OCI-LY3 (cell line): Measurements from ENCODE around the gene PSMD11.

Experiments
- H2AFZ ChIP-seq: fragments of 200-600, 300-600 bp; shearing (Covaris generic); 2 replicates; pipeline ENCODE4 v1.6.0; 2014; ENCODE audit warnings: antibody characterized with exemption, low read depth, low read length
- H3K27ac ChIP-seq: fragments of 200-600, 300-600 bp; sonication (generic); 2 replicates; pipeline ENCODE4 v1.5.1; 2014; ENCODE audit warnings: mild to moderate bottlenecking, low read length, moderate library complexity, mixed read lengths
- H3K27me3 ChIP-seq: fragments of 200-600, 300-600 bp; sonication (generic); 2 replicates; pipeline ENCODE4 v1.6.1; 2014; ENCODE audit warnings: low read depth, low read length, mixed read lengths
- H3K36me3 ChIP-seq: fragments of 200-600, 300-600 bp; sonication (generic); replicated peaks from 2 replicates; pipeline ENCODE3; 2014; ENCODE audit warnings: low read depth, low read length, mixed read lengths
- H3K4me1 ChIP-seq: fragments of 300-600, 200-600 bp; sonication (generic); 2 replicates; pipeline ENCODE4 v1.6.1; 2014; ENCODE audit warnings: low read length, mixed read lengths
- H3K4me2 ChIP-seq: fragments of 200-600, 300-600 bp; sonication (generic); 2 replicates; pipeline ENCODE4 v1.6.1; 2014; ENCODE audit warnings: low read length, mixed read lengths
- H3K4me3 ChIP-seq: fragments of 300-600, 200-600 bp; sonication (generic); 2 replicates; pipeline ENCODE4 v1.5.1; 2014; ENCODE audit warnings: antibody characterized with exemption, mild to moderate bottlenecking, low read length, moderate library complexity
- H3K79me2 ChIP-seq: fragments of 300-600, 200-600 bp; shearing (Covaris generic); 2 replicates; pipeline ENCODE4 v1.6.1; 2014; ENCODE audit warnings: mild to moderate bottlenecking, low read length, mixed read lengths
- H3K9ac ChIP-seq: fragments of 300-600, 200-600 bp; shearing (Covaris generic); 2 replicates; pipeline ENCODE4 v1.6.0; 2014; ENCODE audit warnings: mild to moderate bottlenecking, low read length, moderate library complexity
- H3K9me3 ChIP-seq: fragments of 200-600, 300-600 bp; shearing (Covaris generic); 2 replicates; pipeline ENCODE4 v1.6.1; 2014; ENCODE audit warnings: low read length, mixed read lengths; ENCODE audit not compliant: insufficient read depth
- H4K20me1 ChIP-seq: fragments of 200-600, 300-600 bp; sonication (generic); 2 replicates; pipeline ENCODE4 v1.6.1; 2016; ENCODE audit warnings: low read length, mixed read lengths; ENCODE audit not compliant: insufficient read depth
- EZH2phosphoT487 ChIP-seq: fragments of 200-600 bp; shearing (Covaris generic); IDR thresholded peaks from 2 replicates; pipeline ENCODE4 v1.6.1; 2018; ENCODE audit warnings: antibody characterized with exemption, mixed run types, low read depth
- TF ChIP-seq, protein P1 (sequence below): fragments of 200-600, 300-600 bp; sonication (generic); IDR thresholded peaks from 2 replicates; pipeline ENCODE4 v1.5.1; 2014; ENCODE audit warnings: antibody characterized with exemption, low read length, low read depth

PSMD11 gene

DNA sequence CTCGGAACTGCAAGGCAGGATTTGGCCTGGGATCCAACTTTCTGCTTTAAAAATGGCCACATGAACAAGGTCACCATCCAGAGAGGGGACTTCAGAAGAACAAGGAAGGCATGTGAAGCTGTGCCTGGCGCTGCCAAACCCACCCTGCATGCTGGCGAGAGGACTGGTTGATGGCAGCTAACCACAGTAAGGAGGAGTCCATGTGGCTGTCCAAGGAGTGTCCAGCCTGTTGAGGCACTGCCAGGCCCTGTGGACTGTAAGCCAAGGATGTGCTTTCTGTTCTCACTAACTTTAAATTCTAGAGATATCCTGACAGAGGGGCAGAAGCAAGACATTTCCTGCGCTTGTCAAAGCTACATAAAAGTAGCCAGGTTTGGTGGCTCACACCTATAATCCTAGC, 82.8 kb downstream of the PSMD11 start:
- no peaks in the 10 kb centered on the region for H3K9me3 ChIP-seq
- H4K20me1 ChIP-seq = peaks cover 22% of the 10 kb centered on the region
- H3K4me2 ChIP-seq = no peak overlapping the region
- no peak for TF ChIP-seq EZH2phosphoT487
- TF ChIP-seq, protein P1, sequence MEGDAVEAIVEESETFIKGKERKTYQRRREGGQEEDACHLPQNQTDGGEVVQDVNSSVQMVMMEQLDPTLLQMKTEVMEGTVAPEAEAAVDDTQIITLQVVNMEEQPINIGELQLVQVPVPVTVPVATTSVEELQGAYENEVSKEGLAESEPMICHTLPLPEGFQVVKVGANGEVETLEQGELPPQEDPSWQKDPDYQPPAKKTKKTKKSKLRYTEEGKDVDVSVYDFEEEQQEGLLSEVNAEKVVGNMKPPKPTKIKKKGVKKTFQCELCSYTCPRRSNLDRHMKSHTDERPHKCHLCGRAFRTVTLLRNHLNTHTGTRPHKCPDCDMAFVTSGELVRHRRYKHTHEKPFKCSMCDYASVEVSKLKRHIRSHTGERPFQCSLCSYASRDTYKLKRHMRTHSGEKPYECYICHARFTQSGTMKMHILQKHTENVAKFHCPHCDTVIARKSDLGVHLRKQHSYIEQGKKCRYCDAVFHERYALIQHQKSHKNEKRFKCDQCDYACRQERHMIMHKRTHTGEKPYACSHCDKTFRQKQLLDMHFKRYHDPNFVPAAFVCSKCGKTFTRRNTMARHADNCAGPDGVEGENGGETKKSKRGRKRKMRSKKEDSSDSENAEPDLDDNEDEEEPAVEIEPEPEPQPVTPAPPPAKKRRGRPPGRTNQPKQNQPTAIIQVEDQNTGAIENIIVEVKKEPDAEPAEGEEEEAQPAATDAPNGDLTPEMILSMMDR = no peak
- H3K27ac ChIP-seq = no peak overlapping the region
- no peaks in the 10 kb centered on the region for H3K79me2 ChIP-seq
- no peak overlapping the region for H3K9ac ChIP-seq
- H3K27me3 ChIP-seq = peaks cover 25% of the 10 kb centered on the region
- peaks cover 11% of the 10 kb centered on the region for H3K36me3 ChIP-seq
- H2AFZ ChIP-seq = no peak overlapping the region
- H3K4me3 ChIP-seq = no peak overlapping the region
- H3K4me1 ChIP-seq = peaks cover 32% of the 10 kb centered on the region

- Histone ChIP-seq H3K9me3 (no peaks in the 10 kb centered on the region), H3K4me3 (no peak overlapping the region), H3K27ac (no peak overlapping the region), H4K20me1 (peaks cover 15% of the 10 kb centered on the region), H3K79me2 (no peaks in the 10 kb centered on the region), H3K36me3 (peaks cover 12% of the 10 kb centered on the region), H2AFZ (no peak overlapping the region), H3K4me1 (peaks cover 17% of the 10 kb centered on the region), H3K9ac (no peak overlapping the region), H3K27me3 (peaks cover 21% of the 10 kb centered on the region), H3K4me2 (no peak overlapping the region)
- TF ChIP-seq, protein P1 = no peak
- no peak for TF ChIP-seq EZH2phosphoT487
These were observed 84.5 kb downstream of the PSMD11 start for GRCh38 chr17:32528825-32529224.

DNA sequence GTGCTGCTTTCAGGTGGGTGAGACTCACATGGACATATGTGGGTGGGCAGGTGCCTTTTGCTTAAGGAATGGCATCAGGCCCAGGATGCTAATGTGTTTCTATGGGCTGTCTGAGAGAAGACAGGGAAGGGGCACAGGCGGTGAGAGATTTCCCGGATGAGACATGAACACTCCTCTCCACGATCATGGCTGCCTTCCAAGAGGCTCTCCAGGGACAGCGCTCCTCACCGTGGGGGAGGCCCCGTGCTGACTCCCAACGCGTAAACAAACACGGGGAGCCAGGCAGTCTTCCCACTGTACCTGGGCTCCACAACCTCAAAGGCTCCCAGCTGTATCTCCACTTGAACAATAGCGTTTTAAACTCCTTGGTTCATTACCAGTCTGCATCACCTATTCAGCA, 85.3 kb downstream of the PSMD11 start:
- Histone ChIP-seq H4K20me1 (peaks cover 13% of the 10 kb centered on the region; the same call in 1 of the 2 replicates), H3K27ac (no peak overlapping the region), H3K27me3 (peaks cover 21% of the 10 kb centered on the region), H3K36me3 (peaks cover 12% of the 10 kb centered on the region), H3K9me3 (no peaks in the 10 kb centered on the region), H3K4me1 (peaks cover 9% of the 10 kb centered on the region), H3K79me2 (no peaks in the 10 kb centered on the region), H3K9ac (no peak overlapping the region), H3K4me3 (no peak overlapping the region), H3K4me2 (no peak overlapping the region), H2AFZ (no peak overlapping the region)
- no peak for TF ChIP-seq EZH2phosphoT487
- TF ChIP-seq, protein P1 = no peak
